IMR-90 (cell line): ENCODE data around the gene SLC2A14.

Experiments used
- BHLHE40 ChIP-seq: fragments of 150-350 bp; IDR thresholded peaks from 2 replicates; pipeline ENCODE4 v1.6.1; 2016; ENCODE audit warnings: mild to moderate bottlenecking, low read depth, low read length
- CHD1 ChIP-seq: IDR thresholded peaks from 2 replicates; pipeline ENCODE4 v1.6.1; 2012; ENCODE audit warnings: low read depth, low read length, improper control_type of control experiment
- FOS ChIP-seq: fragments of 150-350 bp; IDR thresholded peaks from 2 replicates; pipeline ENCODE4 v1.6.1; 2016; ENCODE audit warnings: low read depth, low read length
- MAFK ChIP-seq: IDR thresholded peaks from 2 replicates; pipeline ENCODE4 v1.6.1; 2012; ENCODE audit warnings: low read depth, low read length, improper control_type of control experiment
- MAZ ChIP-seq: IDR thresholded peaks from 2 replicates; pipeline ENCODE4 v1.6.1; 2012; ENCODE audit warnings: low read depth, mild to moderate bottlenecking, low read length, improper control_type of control experiment, moderate library complexity, borderline replicate concordance
- MXI1 ChIP-seq: IDR thresholded peaks from 2 replicates; pipeline ENCODE4 v1.6.1; 2012; ENCODE audit warnings: low read depth, mild to moderate bottlenecking, low read length, moderate library complexity, borderline replicate concordance
- POLR2A ChIP-seq: IDR thresholded peaks from 2 replicates; pipeline ENCODE4 v1.6.1; 2012; ENCODE audit warnings: mild to moderate bottlenecking, low read depth, low read length
- RAD21 ChIP-seq: IDR thresholded peaks from 2 replicates; pipeline ENCODE4 v1.6.1; 2012; ENCODE audit warnings: low read length, improper control_type of control experiment
- RCOR1 ChIP-seq: IDR thresholded peaks from 2 replicates; pipeline ENCODE4 v1.6.1; 2012; ENCODE audit warnings: mild to moderate bottlenecking, low read length, improper control_type of control experiment; ENCODE audit not compliant: insufficient replicate concordance
- SMC3 ChIP-seq: fragments of 150-350 bp; IDR thresholded peaks from 2 replicates; pipeline ENCODE4 v1.6.1; 2016; ENCODE audit warnings: low read depth, mild to moderate bottlenecking, antibody characterized with exemption, low read length, moderate library complexity
- TF ChIP-seq, protein P1 (sequence below): conservative IDR thresholded peaks from 2 replicates; pipeline ENCODE4 v1.5.1; 2012; ENCODE audit warnings: mild to moderate bottlenecking, low read depth, low read length, improper control_type of control experiment
- TF ChIP-seq, protein P2 (sequence below): fragments of 150-350 bp; IDR thresholded peaks from 2 replicates; pipeline ENCODE4 v1.6.1; 2017; ENCODE audit warnings: mild to moderate bottlenecking, antibody characterized with exemption, low read length, low read depth

- TF ChIP-seq, protein P1, sequence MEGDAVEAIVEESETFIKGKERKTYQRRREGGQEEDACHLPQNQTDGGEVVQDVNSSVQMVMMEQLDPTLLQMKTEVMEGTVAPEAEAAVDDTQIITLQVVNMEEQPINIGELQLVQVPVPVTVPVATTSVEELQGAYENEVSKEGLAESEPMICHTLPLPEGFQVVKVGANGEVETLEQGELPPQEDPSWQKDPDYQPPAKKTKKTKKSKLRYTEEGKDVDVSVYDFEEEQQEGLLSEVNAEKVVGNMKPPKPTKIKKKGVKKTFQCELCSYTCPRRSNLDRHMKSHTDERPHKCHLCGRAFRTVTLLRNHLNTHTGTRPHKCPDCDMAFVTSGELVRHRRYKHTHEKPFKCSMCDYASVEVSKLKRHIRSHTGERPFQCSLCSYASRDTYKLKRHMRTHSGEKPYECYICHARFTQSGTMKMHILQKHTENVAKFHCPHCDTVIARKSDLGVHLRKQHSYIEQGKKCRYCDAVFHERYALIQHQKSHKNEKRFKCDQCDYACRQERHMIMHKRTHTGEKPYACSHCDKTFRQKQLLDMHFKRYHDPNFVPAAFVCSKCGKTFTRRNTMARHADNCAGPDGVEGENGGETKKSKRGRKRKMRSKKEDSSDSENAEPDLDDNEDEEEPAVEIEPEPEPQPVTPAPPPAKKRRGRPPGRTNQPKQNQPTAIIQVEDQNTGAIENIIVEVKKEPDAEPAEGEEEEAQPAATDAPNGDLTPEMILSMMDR = no peak
- TF ChIP-seq POLR2A (no peak), MAZ (no peak), SMC3 (no peak), MXI1 (no peak), CHD1 (no peak), RCOR1 (no peak), RAD21 (no peak), BHLHE40 (no peak), MAFK (no peak), FOS (no peak)
- TF ChIP-seq, protein P2, sequence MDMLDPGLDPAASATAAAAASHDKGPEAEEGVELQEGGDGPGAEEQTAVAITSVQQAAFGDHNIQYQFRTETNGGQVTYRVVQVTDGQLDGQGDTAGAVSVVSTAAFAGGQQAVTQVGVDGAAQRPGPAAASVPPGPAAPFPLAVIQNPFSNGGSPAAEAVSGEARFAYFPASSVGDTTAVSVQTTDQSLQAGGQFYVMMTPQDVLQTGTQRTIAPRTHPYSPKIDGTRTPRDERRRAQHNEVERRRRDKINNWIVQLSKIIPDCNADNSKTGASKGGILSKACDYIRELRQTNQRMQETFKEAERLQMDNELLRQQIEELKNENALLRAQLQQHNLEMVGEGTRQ = no peak
Measured at GRCh38 chr12:7793211-7793610, 79.5 kb downstream of the SLC2A14 start.
